NCI-H345 treated with DMSO at 0.1 percent for 48 hours (cell line): ENCODE results near the gene SRGAP2C.
"Not testable (repeated sequence)": the region's sequence is repeated elsewhere in the genome, so short reads cannot be mapped to it uniquely, and the experiment has no call there.

Experiments
- DNase-seq: peaks from one replicate; lab custom pipeline; 2025; ENCODE audit not compliant: unreplicated experiment; lab: John Stamatoyannopoulos, UW

Gene SRGAP2C

GRCh38 chr1:121185140-121185708 is 449 bp downstream of the SRGAP2C start:
- not testable (repeated sequence) for DNase-seq

GRCh38 chr1:121186191-121186590 is 1.4 kb downstream of the SRGAP2C start:
- DNase-seq = not testable (repeated sequence)

GRCh38 chr1:121187914-121188313 is 3.1 kb downstream of the SRGAP2C start:
- DNase-seq = not testable (repeated sequence)

- DNase-seq = not testable (repeated sequence)
These were observed 7.7 kb downstream of the SRGAP2C start for GRCh38 chr1:121192512-121192911.

GRCh38 chr1:121197095-121197882 is 12.5 kb downstream of the SRGAP2C start:
- not testable (repeated sequence) for DNase-seq

- not testable (repeated sequence) for DNase-seq
These were observed 15.0 kb downstream of the SRGAP2C start for GRCh38 chr1:121199763-121200162.

- not testable (repeated sequence) for DNase-seq
These were observed 15.5 kb downstream of the SRGAP2C start for GRCh38 chr1:121200232-121200631.

- not testable (repeated sequence) for DNase-seq
These were observed 16.5 kb downstream of the SRGAP2C start for GRCh38 chr1:121200985-121201981.

- DNase-seq = not testable (repeated sequence)
These were observed 18.2 kb downstream of the SRGAP2C start for GRCh38 chr1:121202986-121203385.

- not testable (repeated sequence) for DNase-seq
These were observed 21.3 kb downstream of the SRGAP2C start for GRCh38 chr1:121205786-121206711.

- DNase-seq = not testable (repeated sequence)
These were observed 22.6 kb downstream of the SRGAP2C start for GRCh38 chr1:121207328-121207727.

- not testable (repeated sequence) for DNase-seq
These were observed 23.6 kb downstream of the SRGAP2C start for GRCh38 chr1:121208375-121208774.

GRCh38 chr1:121210778-121211177 is 26.0 kb downstream of the SRGAP2C start:
- DNase-seq = not testable (repeated sequence)

- DNase-seq = not testable (repeated sequence)
These were observed 28.7 kb downstream of the SRGAP2C start for GRCh38 chr1:121213491-121213890.

- DNase-seq = not testable (repeated sequence)
These were observed 29.9 kb downstream of the SRGAP2C start for GRCh38 chr1:121214544-121215156.

- not testable (repeated sequence) for DNase-seq
These were observed 31.1 kb downstream of the SRGAP2C start for GRCh38 chr1:121215699-121216417.

- not testable (repeated sequence) for DNase-seq
These were observed 31.9 kb downstream of the SRGAP2C start for GRCh38 chr1:121216676-121217075.

- not testable (repeated sequence) for DNase-seq
These were observed 37.0 kb downstream of the SRGAP2C start for GRCh38 chr1:121221770-121222169.

GRCh38 chr1:121224714-121225113 is 39.9 kb downstream of the SRGAP2C start:
- not testable (repeated sequence) for DNase-seq
